Left colon (tissue), 2 donors: ENCODE measurements around the gene NT5DC1. TPM values are rescaled to one million over a fixed set of nuclear protein-coding genes. Genes with fewer than 3 reads are reported as not detected.

Source experiments
- ATAC-seq: fragments of 200-7000 bp; cut with Tn5 transposase; one replicate; pipeline ENCODE4 v1.9.1; 2020; ENCODE audit warnings: mild to moderate bottlenecking, moderate library complexity
- DNase-seq, 2 donors: peaks; one replicate each; pipeline ENCODE4 v3.0.0-alpha.2; 2020
- intact Hi-C, 2 donors: fragments of 100-400 bp; cut with DNase I in 1 of 2; cut with micrococcal nuclease in 1 of 2; formaldehyde crosslinking; loops; one replicate each; pipeline versions ENCODE4 v1.11.2 to v1.14.0; 2022; cut with DNase I, micrococcal nuclease
- total RNA-seq, 2 donors: library from RNA; stranded (reverse); fragmentation: NEBNext Ultra II Directional; extraction: Animal tissue kit (Norgen Biotek cat#: 25700); gene quantifications; one replicate each; pipeline ENCODE4 v1.2.1, GENCODE V29; 2021
- donor health status: DM: no; HTN: no; CAD: no.
- donor health status: DM: yes; HTN: yes; CAD: no.

NT5DC1 gene
- total RNA-seq, 2 donors from 2014 or later, result 43.7 to 45.2 TPM

DNA sequence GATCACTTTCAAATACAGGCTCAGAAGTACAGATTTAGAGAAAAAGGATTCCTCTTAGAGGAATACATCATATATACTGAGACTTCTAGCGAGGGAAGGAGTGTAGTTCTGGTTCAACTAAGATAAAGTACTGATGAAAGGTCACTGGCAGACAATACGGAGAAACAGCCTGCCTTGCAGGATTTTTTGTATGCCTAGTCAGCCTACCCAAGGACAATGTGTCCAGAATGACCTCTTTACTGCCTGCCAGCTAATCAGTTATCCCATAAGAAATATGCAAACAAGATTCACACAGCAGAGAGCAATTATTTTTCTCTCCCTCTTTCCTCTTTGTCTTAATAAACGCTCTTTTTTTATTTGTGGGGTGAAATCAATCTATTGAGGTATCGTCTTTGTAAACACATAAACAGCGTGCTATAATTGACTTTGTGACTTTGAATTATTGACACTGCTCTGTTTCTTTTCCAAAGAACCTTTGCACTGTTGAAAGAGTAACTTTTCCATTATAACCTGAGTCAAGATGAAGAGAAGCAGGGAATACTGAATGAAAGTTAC is 154.7 kb downstream of the NT5DC1 start:
- no peak for DNase-seq
- ATAC-seq, result peak; percentile 16
- intact Hi-C loops, result no loop called here

- DNase-seq, result no peak
- intact Hi-C loops, result no loop called here
- no peak for ATAC-seq
These were observed 156.0 kb downstream of the NT5DC1 start for GRCh38 chr6:116256694-116257093.

GRCh38 chr6:116258520-116258919 is 157.9 kb downstream of the NT5DC1 start:
- ATAC-seq (no peak), DNase-seq (peak in 1 of 2 donors; percentile 19)
- intact Hi-C loops, result no loop called here

GRCh38 chr6:116263353-116263752 is 162.7 kb downstream of the NT5DC1 start:
- intact Hi-C loops, result no loop called here
- ATAC-seq (no peak), DNase-seq (no peak)

- DNase-seq (peak in 1 of 2 donors; percentile 45), ATAC-seq (peak; percentile 91)
- intact Hi-C loops, result no loop called here
These were observed 164.6 kb downstream of the NT5DC1 start for GRCh38 chr6:116265041-116265829.

DNA sequence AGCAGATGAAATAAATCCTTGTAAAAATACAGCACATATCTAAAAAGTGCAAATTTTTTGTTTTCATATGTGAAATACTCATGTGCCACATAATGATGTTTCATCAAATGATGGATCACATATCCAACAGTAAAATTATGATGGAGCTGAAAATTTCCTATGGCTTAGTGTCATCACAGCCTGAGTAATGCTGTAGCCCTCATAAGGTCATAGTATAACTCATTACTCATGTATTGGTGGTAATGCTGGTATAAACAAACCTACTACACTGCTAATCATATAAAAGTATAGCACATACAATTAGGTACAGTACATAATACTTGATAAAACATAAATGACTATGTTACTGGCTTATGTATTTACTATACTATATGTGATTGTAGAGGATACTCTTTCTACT is 166.2 kb downstream of the NT5DC1 start:
- intact Hi-C loops, result no loop called here
- DNase-seq, result no peak
- no peak for ATAC-seq

DNA sequence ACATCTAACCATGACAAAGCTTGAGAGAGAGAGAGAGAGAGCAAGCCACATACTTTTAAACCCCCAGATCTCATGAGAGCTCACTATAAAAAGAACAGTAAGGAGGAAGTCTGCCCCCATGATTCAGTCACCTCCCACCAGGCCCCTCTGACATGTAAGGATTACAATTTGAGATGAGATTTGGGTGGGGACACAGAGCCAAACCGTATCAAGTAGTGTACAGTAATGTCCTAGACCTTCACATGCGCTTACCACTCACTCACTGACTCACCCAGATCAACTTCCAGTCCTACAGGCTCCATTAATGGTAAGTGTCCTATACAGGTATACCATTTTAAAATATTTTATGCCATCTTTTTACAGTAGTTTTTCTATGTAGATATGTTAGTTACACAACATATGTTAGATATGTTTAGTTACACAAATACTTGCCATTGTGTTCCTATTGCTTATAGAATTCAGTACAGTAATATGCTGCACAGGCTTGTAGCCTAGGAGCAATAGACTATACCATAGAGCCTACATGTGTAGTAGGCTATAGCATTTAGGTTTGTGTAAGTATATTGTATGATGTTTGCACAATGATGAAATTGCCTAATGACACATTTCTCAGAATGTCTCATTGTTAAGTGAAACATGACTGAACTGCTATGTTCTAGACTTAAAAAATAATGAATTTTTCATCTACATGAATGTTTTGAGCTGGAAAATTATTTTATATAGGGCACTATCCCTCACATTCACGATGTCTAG is 167.4 kb downstream of the NT5DC1 start:
- intact Hi-C loops, result no loop called here
- DNase-seq (no peak), ATAC-seq (no peak)

- ATAC-seq, result peak; percentile 78
- DNase-seq, result no peak
- intact Hi-C loops, result no loop called here
These were observed 168.1 kb downstream of the NT5DC1 start for GRCh38 chr6:116268589-116269293.

DNA sequence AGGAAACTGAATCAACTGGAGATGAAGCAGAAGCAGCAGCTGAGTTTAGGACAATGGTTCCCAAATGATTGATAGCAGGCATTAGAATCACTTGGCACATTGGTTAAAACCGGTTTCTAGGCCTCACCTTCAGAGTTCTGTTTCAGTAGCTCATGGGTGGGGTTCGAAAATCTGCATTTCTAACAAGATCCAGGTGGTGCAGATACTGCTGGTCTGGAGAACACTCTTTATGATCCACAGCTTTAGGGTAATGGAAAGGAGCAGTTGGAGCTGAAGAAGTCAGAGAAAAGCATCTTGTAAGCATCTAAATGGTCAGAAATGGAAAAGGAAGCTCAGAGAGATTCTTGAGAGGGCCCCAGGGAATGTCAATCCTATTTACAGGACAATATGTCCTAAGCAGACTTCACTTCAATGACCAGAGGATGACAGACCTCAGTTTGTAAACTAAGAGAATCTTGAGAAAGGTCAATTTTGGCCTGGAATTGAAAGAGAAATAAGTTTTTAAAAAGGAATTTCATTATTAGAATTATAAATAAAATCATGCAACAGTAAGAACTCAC is 170.6 kb downstream of the NT5DC1 start:
- intact Hi-C loops, result no loop called here
- DNase-seq, result no peak
- no peak for ATAC-seq

DNA sequence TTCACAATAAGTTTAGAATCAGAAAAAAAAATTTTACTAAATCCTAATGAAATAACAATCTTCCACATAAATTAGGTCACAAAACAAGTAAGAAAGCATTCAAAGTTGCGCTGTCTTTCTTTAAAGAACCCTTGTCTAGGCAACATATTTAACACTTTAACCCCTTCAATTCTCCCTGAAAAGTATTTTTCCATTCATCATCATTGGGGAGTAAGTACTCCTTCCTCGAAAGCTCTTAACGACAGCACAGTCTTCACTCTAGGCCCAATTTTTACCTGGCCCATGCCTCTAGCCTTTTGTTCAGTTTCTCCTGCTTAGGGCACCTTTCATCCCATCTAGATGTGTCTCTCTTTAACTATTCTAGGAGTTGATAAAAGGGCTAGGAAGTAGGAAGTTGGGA is 176.5 kb downstream of the NT5DC1 start:
- ATAC-seq (no peak), DNase-seq (no peak)
- intact Hi-C loops, result loop anchor here in 1 of 2 donors (5.0 kb wide), 1 partner anchor 290 kb away; no protein-coding TSS in a partner anchor

DNA sequence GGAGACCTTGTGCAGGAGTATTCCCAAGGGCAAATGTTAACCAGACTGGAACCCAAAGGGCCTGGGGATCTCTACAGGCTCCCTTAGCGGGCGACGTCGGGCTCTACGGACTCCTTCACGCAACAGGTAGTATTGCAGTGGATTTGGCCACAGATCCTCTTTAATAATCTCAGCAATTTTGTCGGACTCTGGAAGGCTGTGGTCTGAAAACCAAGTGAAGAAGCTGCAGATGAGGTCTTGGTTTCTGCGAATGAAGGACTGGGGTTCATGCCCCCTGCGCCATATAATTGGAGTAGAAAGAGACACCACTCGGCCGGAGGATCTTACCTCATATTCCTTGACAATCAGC is 177.8 kb downstream of the NT5DC1 start:
- intact Hi-C loops, result loop anchor here in 1 of 2 donors (5.0 kb wide), 1 partner anchor 289 kb away; no protein-coding TSS in a partner anchor
- DNase-seq (no peak), ATAC-seq (no peak)

DNA sequence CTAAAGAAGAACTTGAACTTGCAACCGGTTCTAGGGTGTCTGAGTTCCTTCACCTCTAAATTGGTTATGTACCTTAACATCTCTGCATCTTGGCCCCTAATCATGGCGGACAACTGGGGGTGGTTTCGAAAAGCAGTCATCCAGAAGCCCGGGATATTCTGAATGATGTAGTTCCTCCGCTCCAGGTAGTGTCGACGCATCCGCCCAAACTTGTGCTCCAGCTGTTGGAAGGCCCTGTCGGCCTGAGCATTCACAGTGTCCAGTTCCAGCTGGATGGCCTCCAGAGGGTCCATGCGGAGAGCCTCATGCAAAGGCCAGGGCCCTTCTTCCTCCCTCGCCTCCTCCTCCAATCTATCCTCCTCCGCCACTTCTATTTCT is 178.2 kb downstream of the NT5DC1 start:
- DNase-seq (peak in 1 of 2 donors; percentile 52), ATAC-seq (peak; percentile 22)
- intact Hi-C loops, result loop anchor here in 1 of 2 donors (5.0 kb wide), 1 partner anchor 288 kb away; no protein-coding TSS in a partner anchor

DNA sequence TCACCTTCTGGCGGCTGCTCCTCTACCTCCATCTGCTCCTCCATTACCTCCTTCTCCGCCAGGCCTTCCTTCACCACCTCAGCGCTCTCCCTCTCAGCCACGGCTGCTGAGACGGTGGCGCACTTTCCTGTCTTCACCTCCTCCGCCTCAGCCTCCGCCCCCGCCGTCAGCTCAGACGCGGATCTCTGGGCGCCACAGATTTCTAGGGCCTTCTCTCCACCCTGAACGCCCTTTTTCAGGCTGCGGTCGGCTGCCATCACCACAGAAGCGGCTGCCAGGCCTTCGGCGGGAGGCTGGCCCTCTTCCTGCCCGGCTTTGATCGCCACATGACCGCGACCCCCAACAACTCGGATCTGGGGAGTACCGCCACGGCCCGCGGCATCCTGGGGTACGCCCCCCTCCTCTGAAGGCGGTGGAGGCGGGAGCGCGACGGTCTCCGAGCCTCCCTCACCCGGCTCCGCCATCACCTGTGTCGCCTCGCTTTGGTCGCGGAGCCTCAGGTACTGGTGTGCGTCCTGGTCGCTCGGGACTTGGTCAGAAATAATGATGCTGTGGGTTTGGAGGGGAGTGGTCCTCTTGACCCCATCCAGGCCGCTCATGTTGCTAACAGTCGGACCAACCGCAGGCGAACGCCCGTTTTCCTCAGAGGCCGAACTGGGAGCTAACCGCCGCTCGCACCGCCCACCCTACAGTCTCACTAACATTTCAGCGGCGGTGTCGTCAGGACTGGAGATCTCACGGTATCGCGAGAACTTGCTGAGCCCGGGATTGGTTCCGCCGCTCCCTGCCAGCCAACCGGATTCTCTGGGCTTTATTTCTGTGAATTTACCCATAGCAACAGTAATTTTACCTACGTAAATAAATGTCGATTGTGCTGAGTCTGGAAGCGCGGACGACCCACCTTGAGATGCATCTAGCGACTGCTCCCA is 178.8 kb downstream of the NT5DC1 start, which contains the start of gene TSPYL1:
Gene TSPYL1 (minus strand): TSS at position 699 of the 929 bp plus-strand sequence. CDS start 100 bp downstream, at position 599.
- ATAC-seq (peak; percentile 96), DNase-seq (peak; percentile 97)
- intact Hi-C loops, result loop anchor here in 1 of 2 donors (5.0 to 10.0 kb wide), 2 partner anchors 85 to 288 kb away; no protein-coding TSS in a partner anchor

DNA sequence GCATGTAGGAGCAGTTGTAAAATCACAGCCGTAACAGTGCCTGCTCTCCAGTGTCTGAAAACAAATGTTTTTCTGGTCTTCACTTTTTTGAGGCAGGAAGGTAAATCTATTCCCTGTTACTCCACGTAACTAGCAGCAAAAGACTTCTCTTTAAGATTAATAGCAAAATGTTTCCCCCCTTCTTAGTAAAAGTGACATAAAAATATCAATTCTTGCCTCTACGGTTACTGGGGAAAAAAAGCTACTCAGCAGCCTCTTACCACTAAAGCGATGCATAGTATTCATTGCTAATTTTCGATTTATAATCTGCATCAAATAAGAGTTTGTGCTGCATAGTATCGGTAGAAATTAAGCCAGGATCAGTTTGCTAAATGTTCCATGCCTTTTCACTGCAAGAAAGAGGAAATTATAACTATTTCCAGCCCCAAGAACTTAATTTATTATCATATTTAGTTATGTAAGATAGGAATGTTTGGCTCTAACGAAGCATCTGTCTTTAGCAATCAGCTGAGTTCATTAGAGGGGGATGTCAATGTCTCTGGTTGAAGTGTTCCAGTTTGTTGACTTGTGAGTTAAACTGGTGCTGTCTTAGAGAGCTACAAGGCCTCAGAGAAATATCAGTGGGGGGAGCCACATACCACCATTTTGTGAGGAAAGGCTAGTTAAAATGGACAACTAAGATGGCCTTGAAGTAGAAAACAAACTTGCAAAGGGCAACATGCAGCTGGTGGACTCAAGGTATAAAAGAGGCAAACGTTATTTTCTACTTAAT is 179.7 kb downstream of the NT5DC1 start:
- intact Hi-C loops, result loop anchor here in 1 of 2 donors (10.0 kb wide), 1 partner anchor 84 kb away; no protein-coding TSS in a partner anchor
- no peak for DNase-seq
- ATAC-seq, result no peak

DNA sequence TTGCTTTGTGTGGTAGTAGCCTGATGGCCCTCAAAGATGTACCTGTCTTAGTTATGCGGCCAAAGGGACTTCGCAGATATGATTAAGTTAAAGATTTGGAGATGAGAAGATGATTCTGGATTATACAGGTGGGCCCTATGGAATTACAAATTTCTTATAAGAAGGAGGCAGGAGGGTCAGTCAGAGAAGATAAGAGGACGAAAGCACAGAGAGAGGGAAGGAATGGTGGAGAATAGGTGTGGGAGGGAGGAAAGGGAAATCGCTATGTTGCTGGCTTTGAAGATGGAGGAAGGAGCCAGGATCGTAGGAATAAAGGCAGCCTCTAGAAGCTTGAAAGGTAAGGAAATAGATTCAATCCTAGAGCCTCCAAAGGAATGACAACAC is 180.3 kb downstream of the NT5DC1 start:
- no peak for ATAC-seq
- intact Hi-C loops, result loop anchor here in 1 of 2 donors (10.0 kb wide), 1 partner anchor 84 kb away; no protein-coding TSS in a partner anchor
- no peak for DNase-seq

GRCh38 chr6:116282698-116283097 is 182.0 kb downstream of the NT5DC1 start:
- DNase-seq (no peak), ATAC-seq (no peak)
- intact Hi-C loops, result loop anchor here in 1 of 2 donors (10.0 kb wide), 1 partner anchor 82 kb away; no protein-coding TSS in a partner anchor

GRCh38 chr6:116283191-116283590 is 182.5 kb downstream of the NT5DC1 start:
- no peak for DNase-seq
- intact Hi-C loops, result loop anchor here in 1 of 2 donors (10.0 kb wide), 1 partner anchor 82 kb away; no protein-coding TSS in a partner anchor
- no peak for ATAC-seq
